ENCODE data around the gene GHR. TPM values are rescaled to one million over a fixed set of nuclear protein-coding genes. Genes with fewer than 3 reads are reported as not detected.
"Not testable (repeated sequence)": the region's sequence is repeated elsewhere in the genome, so short reads cannot be mapped to it uniquely, and the experiment has no call there.

The GHR gene
- total RNA-seq, 1 donor from 2014 or later = 4.4 TPM

DNA sequence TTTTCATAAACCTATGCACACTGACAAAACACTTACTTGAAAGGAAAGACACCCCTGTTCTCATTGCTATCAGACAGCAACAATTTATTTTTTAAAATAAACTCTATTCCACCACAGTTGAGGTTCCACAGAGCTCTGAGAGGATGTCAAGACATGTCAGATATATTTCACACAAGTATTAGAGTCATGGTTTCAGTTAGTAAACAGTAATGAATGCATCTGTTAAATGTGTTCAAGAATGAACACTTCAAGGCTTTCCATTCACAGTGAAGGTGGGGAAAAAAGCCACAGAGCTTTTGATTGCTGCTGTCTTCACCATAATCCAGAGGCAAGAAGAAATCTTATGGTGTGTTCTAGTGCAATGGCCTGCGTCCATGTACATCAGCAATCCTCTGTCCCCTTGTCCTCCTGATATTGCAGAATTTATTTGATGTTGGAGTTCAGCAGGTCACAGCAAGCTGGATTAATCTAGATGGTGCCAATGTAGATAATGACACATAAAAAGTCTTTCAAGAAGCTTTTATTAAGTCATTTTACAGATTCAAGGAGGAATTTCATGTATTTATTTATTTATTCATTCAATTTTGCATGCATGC lies 146.8 kb downstream of the GHR start:
- no peak for DNase-seq (ENCODE audit: low spot score)

DNA sequence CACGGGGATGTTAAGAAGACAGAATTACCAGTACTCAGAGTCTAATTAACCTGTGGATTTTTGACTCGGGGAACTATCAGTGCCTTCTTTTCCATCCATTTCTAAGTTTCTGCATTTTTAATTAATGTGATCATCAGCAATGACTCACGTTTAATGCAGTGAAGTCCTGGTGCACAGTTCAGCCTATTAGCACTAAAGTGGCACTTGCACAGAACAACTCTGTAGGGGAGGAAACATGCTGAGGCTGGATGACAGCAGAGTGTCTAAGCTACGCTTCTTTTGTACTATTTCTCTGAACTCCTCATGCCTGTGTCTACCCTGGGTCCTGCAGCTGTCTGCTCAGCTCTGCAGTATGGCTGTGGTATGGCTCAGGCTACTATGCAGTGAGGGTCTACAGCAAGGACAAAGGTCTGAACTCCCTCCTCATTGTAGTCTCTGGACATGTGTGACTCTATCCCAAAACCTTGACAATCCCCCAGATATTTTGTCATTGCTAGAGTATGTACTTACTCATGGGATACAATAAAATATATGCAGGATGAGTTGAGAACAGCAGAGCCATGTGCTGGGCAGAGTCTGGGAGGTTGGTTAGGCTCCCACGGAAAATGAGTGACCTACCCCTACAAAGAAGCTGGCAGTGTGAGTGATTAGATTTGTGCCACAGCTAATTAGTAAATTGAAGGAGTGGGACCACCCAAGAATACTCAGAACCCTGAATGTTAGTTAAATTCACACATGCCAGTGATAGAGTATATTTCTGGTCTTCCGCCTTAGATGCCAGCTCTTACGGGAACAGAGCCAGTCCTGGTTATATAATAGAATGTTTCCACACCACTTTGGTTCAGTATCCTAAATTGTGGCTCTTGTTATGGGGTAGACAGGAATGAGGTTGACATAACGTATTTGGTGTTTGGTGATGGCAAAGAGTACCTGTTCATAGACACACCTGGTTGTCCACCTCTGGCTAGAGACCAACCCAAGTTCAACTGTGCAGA lies 148.0 kb downstream of the GHR start:
- DNase-seq (ENCODE audit: low spot score) = no peak

DNA sequence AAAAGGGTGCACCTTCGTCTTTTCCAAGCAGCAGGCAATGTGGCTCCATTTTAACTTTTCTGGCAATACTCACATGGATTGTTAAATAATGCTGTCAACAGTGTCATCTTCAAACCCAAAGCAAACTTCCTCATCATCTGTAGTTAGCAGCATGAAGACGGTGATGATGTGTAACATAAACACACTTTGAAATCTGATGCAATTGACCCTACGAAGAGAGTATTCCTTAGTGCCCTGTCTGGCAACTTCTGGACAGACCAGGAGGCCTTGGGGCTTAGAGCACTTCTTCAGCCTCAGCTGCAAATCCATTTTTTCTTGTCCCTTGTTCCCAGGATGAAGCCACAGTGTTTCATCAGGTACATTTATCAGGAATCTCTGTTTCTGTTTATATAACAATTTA lies 149.1 kb downstream of the GHR start:
- no peak for DNase-seq (ENCODE audit: low spot score)

DNA sequence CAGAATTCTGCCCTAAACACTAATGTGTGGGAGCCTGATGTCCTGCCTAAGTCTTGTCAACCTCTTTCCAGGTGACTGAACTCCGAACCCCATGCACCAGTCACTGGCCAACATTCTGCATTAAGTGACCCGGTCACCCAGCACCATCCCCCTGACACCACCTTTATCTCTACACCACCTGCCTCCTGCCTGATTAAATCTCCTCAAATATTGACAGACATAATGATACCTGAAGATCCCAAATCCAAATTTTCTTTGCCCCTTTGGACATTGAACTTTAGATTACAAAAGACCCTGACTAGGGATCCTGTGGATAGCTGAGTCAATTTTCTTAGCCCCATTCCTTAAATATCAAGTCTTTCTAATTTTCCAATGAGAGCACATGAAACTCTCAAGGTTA lies 150.1 kb downstream of the GHR start:
- no peak for DNase-seq (ENCODE audit: low spot score)

DNA sequence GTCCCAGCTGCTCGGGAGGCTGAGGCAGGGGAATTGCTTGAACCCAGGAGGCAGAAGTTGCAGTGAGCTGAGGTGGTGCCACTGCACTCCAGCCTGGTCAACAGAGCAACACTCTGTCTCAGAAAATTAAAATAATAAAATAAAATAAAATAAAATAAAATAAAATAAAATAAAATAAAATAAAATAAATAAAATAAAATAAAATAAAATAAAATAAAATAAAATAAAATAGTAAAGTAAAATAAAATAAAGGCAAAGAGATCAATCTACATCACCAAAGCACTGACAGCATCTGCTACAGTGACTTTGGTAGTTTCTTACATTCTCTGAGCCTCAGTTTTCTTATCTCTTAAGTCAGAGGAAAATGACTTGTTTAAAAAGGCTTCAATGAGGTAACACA lies 152.7 kb downstream of the GHR start:
- DNase-seq (ENCODE audit: low spot score) = not testable (repeated sequence)

DNA sequence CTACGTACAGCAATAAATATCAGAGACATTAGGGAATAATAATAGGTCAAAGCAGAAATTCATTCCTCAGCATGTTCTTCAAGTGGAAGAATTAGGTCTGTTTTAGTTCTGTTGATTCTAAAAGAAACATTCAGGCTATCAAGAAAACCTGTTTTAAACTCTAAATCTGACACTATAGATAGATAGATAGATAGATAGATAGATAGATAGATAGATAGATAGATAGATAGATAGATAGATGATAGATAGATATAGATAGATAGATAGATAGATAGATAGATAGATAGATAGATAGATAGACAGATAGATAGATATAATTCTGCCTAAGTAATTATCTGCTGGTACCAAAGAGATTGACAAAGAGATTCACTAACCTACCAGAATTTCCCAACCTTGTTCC lies 155.7 kb downstream of the GHR start:
- not testable (repeated sequence) for DNase-seq (ENCODE audit: low spot score)

DNA sequence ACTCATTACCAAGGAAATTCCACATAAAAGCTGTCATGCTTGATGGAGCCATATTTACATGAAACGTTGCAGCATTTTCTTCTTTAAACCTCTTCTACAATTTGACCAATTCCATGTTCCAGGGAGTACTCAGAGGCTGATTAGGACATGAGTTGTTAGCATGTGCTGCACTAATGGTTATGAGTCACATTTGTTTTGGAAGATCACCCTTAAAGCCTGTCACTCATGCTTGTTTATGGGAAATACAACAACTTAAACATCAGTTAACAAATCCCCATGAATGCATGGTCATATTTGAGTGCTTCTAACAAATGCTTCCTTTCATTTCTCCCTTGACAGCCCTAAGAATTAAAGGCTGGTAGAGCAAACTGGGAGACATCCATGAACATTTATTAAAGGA lies 156.1 kb downstream of the GHR start:
- DNase-seq (ENCODE audit: low spot score) = no peak

DNA sequence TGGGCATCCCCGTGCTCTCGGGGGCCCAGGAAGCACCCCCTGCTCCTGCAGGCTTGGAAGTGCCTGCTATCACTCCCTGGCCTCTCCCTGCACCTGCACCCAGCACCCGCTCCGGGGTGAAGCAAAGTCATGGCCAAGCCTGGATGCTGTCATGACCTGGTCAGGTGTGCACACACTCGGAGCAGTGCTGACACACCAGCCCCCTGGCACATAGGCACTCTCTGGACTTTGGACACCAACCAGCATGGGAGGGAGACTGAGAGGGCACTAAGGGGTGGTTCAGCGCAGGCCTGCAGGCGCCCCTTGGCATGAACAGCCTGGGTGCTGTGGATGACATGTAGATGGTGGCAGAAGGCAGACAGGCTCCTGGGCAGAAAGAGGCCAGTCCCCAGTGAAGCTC lies 158.6 kb downstream of the GHR start:
- DNase-seq (ENCODE audit: low spot score) = no peak

DNA sequence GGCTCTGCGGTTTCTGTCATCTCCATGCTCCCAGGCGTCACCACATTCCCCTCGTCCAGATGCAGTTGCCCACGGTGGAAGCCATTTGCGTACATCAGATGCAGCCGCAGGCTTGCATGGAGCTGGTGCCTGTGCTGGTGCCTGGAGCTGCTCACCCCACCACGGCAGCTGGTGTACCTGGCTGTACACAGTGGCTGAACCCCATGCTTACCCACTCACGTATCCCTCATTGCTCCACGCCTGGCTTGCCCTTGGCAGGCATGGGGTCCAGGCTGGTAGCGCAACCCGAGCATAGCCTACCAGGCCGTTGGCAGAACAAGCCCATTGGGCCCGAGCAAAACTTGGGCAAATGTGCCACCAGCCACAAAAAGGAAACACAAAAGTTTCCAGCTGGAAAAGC lies 159.5 kb downstream of the GHR start:
- DNase-seq (ENCODE audit: low spot score) = no peak

DNA sequence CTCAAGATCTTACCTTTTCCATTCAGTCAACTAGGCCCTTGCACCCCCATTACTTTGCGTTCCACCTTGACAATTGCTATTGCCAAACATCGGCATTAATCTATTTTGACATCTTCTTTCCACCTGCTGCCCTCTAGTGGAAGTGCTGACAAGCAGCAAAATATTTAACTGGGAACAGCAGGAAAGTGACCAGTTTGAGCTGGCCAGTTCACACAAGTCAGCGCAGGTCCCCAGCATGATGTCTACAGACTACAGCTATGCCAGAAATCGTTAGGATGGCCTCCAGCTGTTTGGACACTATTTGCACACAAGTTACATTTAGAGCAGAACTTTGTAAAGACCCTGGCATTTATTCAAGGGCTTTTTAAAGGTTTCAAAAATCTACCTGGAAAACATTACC lies 160.1 kb downstream of the GHR start:
- DNase-seq (ENCODE audit: low spot score) = peak; percentile 32

DNA sequence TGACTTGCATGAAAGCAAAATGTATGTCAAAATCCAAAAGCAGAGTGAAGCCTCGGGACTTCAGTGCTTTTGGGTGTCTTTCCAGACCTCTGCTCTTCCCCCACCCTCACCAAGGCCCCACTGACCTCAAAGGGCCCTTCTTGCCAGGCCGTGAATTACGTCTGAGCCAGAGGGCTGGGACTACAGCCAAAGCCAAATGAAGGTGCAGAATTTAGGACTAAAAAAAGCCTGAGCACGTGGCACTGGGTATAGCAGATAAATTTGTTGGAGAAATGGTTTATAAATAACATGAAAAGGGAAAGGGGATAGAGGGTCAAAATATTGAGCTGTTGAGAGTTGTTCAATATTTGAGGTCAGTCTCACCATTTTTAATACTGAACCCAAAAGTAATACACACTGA lies 163.4 kb downstream of the GHR start:
- DNase-seq (ENCODE audit: low spot score) = no peak

DNA sequence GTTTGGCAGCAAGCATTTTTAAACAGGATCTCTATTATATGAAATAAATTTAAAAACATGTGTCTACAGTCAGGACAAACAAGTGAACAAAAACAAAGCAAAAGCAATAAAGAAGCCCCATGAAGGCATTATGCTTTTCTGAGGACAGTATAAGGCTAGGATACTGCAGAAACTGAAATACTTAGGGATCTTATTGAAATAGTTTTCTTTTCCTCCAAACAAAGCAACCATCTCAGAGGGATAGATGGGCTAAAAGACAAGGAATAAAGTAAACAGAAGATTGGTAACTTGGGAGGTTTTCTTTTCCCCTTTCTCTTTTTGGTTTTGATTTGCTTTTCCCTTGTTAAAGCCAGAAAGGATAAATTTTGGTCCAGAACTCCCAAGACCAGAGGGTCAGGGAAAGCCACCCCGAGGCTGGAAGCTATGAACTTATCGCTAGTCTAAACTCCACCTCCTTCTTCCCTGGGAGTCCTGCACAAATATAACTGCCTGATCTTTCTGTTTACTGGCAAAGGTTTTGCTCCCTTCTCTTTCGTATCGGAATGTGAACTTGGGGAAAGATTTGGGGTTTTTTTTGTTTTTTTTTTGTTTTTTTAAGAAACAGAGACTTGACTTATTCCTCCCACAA lies 164.0 kb downstream of the GHR start:
- DNase-seq (ENCODE audit: low spot score) = no peak

DNA sequence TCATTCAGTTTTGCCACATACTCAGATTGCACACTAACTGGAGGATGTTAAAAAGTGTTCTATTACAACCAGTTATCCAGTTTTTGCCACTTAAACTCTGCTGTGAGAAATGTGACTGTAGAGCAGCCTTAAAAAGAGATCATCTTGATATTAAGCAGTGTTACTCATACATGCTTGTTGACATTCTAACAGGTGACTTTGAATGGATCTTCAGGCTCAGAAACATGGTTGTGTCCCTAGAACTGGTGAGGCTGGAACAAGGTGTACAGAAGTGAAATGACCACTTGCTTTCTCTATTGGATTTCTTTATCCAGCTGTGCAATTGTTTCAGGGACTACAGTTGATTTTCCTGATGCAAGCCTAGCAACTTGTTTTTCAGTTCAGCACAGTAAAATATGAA lies 167.3 kb downstream of the GHR start:
- DNase-seq (ENCODE audit: low spot score) = no peak

DNA sequence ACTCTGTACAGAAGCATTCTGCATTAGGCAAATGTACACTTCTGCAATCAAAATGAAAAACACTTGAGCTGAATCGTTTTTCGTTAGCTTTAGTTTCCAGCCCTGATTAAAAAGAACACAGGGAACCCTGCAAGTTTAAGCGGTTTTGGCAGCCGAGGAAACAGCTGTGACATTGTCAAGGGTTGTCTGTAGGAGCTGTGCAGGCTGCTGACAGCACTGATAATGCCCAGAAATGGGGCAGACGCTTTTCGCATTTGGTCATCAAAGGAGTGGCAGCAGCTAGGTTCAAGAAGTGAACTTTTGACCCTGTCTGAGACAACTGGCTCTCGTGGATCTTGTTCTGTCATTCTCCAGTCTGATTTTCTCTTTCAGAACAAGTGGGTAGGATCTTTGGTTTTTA lies 167.8 kb downstream of the GHR start:
- peak; percentile 41 for DNase-seq (ENCODE audit: low spot score)

DNA sequence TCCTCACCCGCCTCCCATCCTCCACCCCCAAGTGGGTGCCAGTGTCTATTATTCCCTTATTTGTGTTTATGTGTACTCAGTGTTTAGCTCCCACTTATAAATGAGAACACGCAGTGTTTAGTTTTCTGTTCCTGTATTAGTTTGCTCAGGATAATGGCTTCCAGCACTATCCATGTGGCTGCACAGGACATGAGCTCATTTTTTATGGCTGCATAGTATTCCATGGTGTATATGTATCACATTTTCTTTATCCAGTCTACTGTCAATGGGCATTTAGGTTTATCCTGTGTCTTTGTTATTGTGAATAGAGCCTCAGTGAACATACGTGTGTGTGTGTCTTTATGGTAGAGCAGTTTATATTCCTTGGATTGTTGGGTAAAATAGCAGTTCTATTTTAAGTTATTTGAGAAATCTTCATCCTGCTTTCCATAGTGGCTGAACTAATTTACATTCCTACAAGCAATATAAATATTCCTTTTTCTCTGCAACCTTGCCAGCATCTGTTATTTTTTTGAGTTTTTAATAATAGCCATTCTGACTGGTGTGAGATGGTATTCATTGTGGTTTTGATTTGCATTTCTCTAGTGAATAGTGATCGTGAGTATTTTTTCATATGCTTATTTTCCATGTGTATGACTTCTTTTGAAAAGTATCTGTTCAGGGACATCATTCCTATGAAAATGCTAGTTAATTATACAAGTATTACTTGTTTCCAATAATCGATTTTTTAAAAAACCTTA lies 169.3 kb downstream of the GHR start:
- DNase-seq (ENCODE audit: low spot score) = no peak

DNA sequence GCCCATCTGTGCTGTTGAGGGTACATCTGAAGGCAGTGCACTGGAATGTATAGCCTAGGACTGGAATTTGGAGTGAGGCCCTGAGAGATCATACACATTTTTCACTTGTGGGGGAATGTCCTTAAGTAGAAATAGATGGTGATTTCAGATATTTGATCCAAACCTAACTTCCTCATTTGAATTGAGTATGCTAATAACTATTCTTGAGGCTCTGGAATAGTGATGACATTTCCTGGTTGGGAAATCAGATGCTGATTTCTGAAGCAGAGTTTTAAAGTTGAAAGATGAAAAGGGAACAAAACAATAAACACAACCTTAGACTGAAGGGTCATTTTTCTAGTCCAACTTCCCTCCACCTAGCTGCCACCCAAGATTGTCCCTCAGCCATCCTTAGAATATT lies 170.4 kb downstream of the GHR start:
- no peak for DNase-seq (ENCODE audit: low spot score)

DNA sequence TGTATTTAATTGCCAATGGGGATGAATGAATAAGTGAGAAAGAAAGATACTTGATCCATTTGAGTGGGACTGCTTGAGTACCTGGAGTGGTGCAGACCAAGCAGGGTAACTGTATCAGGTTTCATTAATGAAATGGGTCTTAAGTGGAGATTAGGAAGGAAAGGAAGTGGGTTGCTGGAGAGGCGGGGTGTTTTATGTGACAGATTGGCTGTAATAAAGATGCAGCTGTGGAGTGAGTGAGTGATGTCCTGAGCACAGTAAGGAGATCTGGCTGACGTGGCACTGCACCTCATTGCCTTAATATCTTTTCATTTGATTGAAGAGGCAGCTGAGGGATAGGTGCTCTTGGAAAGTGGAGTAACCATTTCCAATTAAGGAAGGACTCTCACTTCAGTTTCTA lies 172.4 kb downstream of the GHR start:
- DNase-seq (ENCODE audit: low spot score) = no peak

DNA sequence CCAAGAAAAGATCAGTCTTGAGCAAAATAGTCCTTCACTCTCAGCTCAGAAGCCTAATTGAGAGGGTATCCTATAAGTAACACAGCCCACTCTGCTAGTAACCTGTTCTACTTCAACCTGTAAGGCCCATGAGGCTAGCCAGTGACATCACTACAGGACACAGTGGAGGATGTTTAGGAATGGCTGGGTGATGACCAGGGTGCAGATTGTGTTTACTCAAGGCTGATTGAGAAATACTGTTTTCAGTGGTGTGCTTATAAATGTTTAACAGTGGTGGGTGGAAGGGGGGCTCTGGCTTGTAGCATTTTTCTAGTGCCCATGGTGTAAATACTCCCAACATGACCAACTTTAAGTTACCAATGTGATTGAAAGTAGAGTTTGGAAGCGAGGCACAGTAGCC lies 173.6 kb downstream of the GHR start:
- no peak for DNase-seq (ENCODE audit: low spot score)

DNA sequence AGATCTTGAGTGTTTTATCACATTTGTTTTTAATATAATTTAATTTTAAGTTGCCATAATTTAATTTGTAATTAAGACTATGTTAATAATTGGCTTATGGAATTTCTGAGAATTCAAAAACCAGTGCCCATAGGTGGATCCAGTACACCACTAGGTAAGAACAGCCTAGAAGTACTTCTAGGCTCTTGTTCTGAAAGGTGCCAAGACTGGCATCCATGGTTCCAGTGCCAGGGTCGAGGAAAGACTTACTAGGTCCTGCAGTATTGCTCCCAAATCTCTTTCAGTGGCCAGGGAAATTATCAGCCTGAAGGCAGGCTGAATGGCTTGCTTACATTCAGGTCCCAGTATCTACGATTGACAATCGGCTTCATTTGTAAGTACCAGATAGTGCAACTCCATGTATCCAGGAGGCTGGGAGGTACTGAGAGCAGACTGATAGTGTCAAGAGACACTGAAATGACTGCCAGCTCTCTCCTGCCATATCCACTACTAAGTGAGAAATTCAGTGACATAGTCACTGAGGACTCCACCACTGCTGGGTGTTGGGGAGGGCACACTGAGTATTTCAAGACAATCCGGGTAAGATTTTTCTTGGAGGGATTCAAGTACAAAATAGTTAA lies 174.2 kb downstream of the GHR start:
- DNase-seq (ENCODE audit: low spot score) = no peak

DNA sequence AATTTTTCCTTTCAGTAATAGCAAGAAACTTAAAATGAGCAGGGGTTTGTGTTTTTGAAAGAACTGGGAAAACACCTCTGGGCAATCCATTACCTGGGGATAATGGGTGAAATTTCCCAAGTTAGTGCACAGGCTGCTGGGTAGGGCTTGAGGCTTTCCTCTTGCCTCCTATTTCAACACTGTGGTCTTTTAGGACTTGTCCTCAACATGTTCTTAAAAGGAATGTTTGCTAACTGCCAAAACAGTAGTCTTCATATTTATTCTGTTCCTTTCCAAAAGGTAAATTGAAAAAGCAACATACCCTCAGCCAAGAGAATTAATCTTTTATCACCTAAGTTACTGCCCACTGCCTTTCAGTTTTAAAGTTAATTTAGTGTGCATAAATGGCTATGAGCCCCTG lies 175.1 kb downstream of the GHR start:
- no peak for DNase-seq (ENCODE audit: low spot score)

DNA sequence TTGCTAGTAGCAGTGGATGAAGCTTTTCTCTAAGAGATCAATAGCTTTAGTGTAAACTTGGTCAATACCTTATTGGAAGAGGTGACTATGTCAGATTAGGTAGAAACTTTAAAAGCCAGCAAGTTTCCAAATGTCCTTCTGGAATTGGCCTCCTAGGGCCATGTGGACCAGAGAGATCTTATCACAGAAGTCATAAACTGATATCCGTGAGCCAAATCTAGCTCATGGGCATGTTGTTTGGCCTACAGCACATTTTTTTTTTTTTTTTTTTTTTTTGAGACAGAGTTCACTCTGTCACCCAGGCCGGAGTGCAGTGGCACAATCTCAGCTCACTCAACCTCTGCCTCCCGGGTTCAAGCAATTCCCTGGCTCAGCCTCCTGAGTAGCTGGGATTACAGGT lies 175.9 kb downstream of the GHR start:
- no peak for DNase-seq (ENCODE audit: low spot score)

DNA sequence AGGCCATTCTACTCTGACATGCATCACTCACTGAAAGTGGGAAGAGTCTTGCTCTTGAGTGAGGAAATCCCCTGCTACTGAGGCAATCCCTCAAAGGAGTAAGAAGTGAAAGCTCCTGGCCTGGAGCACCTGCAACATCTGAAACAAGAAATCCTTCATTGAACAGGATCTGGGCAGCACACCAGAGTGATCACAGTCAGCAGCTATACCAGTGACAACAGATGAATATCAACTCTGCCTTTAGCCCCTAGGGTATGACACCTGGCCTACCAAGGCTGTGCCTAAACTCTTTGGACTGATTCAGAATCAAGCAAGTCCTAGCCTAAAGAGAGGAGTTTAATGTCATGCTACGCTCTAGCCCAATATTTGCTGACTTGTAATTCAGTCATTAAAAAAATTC lies 177.2 kb downstream of the GHR start:
- no peak for DNase-seq (ENCODE audit: low spot score)

All from mucosa of gallbladder (tissue), 1 donor.